K562 (cell line): ENCODE results near the gene HMGCL. TPM values are rescaled to one million over a fixed set of nuclear protein-coding genes. Genes with fewer than 3 reads are reported as not detected.

Source experiments
- BHLHE40 ChIP-seq: IDR thresholded peaks from 2 replicates; pipeline ENCODE4 v1.6.1; 2011; ENCODE audit warnings: low read length, improper control_type of control experiment
- BRCA1 ChIP-seq, 2 experiments: fragments of 450-650 bp in 1 of 2; sonication (generic) in 1 of 2; formaldehyde crosslinking in 1 of 2; IDR thresholded peaks; 2 replicates each; pipeline versions ENCODE4 v1.5.0 to v1.6.1; 2017 to 2020; ENCODE audit warnings: mild to moderate bottlenecking in 1 of 2, missing genetic modification reagents in 1 of 2
- CBX1 ChIP-seq: sonication (generic); IDR thresholded peaks from 2 replicates; pipeline ENCODE4 v1.6.1; 2016; ENCODE audit warnings: antibody characterized with exemption, low read depth, mild to moderate bottlenecking
- EP300 ChIP-seq: IDR thresholded peaks from 2 replicates; pipeline ENCODE4 v1.6.1; 2012; ENCODE audit warnings: low read length, improper control_type of control experiment
- GABPB2 ChIP-seq: fragments of 250-450 bp; sonication (Bioruptor Pico); conservative IDR thresholded peaks from 2 replicates; pipeline ENCODE4 v1.5.1; 2021; ENCODE audit warnings: mild to moderate bottlenecking
- JUND ChIP-seq, 2 experiments: IDR thresholded peaks; 2 replicates in 1 of 2; 3 replicates in 1 of 2; pipeline ENCODE4 v1.6.1; 2011; ENCODE audit warnings: borderline replicate concordance in 2 of 2, low read depth in 2 of 2, low read length in 2 of 2, improper control_type of control experiment in 1 of 2, missing biosample characterization in 1 of 2, missing genetic modification characterization in 1 of 2, missing genetic modification reagents in 1 of 2
- LARP7 ChIP-seq: fragments of 450-650 bp; IDR thresholded peaks from 2 replicates; pipeline ENCODE4 v1.6.1; 2016
- NFATC3 ChIP-seq: fragments of 450-650 bp; IDR thresholded peaks from 2 replicates; pipeline ENCODE4 v1.6.1; 2017; ENCODE audit warnings: mild to moderate bottlenecking
- NONO ChIP-seq, 2 experiments: fragments of 200-400 bp in 1 of 2; fragments of 450-650 bp in 1 of 2; formaldehyde crosslinking in 1 of 2; IDR thresholded peaks; 2 replicates each; pipeline ENCODE4 v1.6.1; 2017; ENCODE audit warnings: low read depth in 2 of 2, mild to moderate bottlenecking in 2 of 2, moderate library complexity in 2 of 2, low read length in 1 of 2
- POLR2AphosphoS2 ChIP-seq: IDR thresholded peaks from 2 replicates; pipeline ENCODE4 v1.6.1; 2012; ENCODE audit warnings: low read length, improper control_type of control experiment
- RAD51 ChIP-seq: fragments of 450-650 bp; IDR thresholded peaks from 2 replicates; pipeline ENCODE4 v1.7.1; 2016; ENCODE audit warnings: low read depth, mild to moderate bottlenecking, borderline replicate concordance
- SMARCE1 ChIP-seq: fragments of 450-650 bp; IDR thresholded peaks from 2 replicates; pipeline ENCODE4 v1.7.1; 2016; ENCODE audit warnings: mild to moderate bottlenecking
- ZNF239 ChIP-seq: fragments of 250-450 bp; sonication (Bioruptor Pico); IDR thresholded peaks from 2 replicates; pipeline ENCODE4 v1.4.0; 2020; ENCODE audit warnings: mild to moderate bottlenecking
- ZNF316 ChIP-seq: fragments of 450-650 bp; IDR thresholded peaks from 2 replicates; pipeline ENCODE4 v1.6.1; 2016
- ZNF766 ChIP-seq: fragments of 200-800 bp; sonication (Bioruptor generic); conservative IDR thresholded peaks from 2 replicates; pipeline ENCODE4 v1.6.1; 2016; ENCODE audit warnings: missing genetic modification characterization, missing compliant biosample characterization
- polyA plus RNA-seq, 8 experiments: library from polyadenylated mRNA; depleted of rRNA in 4 of 8; stranded (reverse) in 5 of 8; unstranded in 3 of 8; fragments of >200 nt; fragmentation: Nextera tagmentation in 2 of 8; fragmentation: Illumina TruSeq in 1 of 8; extraction: Ambion mirVana in 2 of 8; extraction: Trizol in 1 of 8; gene quantifications; 2 replicates each; pipeline versions ENCODE4 v1.2.1 to v1.2.3, GENCODE V29; 2011 to 2014; ENCODE audit warnings: inconsistent platforms in 1 of 8, missing spikeins in 1 of 8
- total RNA-seq, 7 experiments: library from RNA; depleted of rRNA in 6 of 7; stranded (reverse); fragments of >200 nt in 6 of 7; fragmentation: Illumina TruSeq in 2 of 7; extraction: Trizol in 2 of 7; gene quantifications; 2 replicates each; pipeline versions ENCODE4 v1.2.1 to v1.2.3, GENCODE V29; 2011 to 2021; ENCODE audit warnings: low replicate concordance in 1 of 7
- TF ChIP-seq, protein P1 (sequence below): sonication (generic); formaldehyde crosslinking; IDR thresholded peaks from 2 replicates; pipeline ENCODE4 v1.8.1; 2022; ENCODE audit warnings: missing genetic modification reagents
- TF ChIP-seq, protein P2 (sequence below): fragments of 250-450 bp; sonication (Bioruptor Pico); IDR thresholded peaks from 2 replicates; pipeline ENCODE4 v1.5.0; 2021
- TF ChIP-seq, protein P3 (sequence below): sonication (generic); formaldehyde crosslinking; IDR thresholded peaks from 2 replicates; pipeline ENCODE4 v1.8.0; 2022; ENCODE audit warnings: mild to moderate bottlenecking, missing genetic modification reagents
- TF ChIP-seq, protein P4 (sequence below): sonication (generic); formaldehyde crosslinking; IDR thresholded peaks from 2 replicates; pipeline ENCODE4 v1.8.0; 2023; ENCODE audit warnings: mild to moderate bottlenecking, missing genetic modification reagents

The HMGCL gene
- total and polyA plus RNA-seq, 9 of the 15 experiments (the other 6 are each of a cell fraction or from before 2014, with no cell fraction given), result 18.0 to 82.2 (median 24.2) TPM

DNA sequence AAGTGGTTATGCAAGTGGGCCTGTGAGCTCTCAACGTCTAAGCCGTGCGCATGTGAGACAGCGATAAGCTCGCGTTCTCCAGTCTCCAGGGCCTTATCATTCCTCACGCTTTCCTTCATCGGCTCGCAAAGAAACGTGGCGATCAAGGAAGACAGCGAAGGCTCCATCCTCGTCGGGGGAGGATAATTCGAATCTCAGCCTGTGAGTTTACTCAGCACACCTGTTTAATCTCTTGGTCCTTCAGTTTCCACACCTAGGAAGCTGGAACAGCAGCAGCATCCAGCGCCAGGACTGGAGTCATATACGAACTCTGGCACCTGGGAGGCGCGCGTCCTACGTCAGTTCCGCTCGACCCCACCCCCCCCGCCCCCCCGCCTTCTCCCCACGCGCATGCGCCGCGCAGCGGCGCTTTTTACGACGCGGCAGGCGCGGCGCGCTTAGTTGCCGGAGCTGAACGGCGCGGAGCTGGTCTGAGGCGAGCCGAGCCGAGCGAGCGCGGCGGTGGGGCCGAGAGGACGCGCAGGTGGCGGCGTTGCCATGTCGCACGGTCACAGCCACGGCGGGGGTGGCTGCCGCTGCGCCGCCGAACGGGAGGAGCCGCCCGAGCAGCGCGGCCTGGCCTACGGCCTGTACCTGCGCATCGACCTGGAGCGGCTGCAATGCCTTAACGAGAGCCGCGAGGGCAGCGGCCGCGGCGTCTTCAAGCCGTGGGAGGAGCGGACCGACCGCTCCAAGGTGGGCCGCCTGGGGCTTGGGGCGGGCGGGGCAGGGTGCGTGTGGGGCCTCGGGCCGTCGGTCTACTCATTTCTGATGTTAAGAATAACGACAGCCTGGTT, 47.0 kb downstream of the HMGCL start, which contains the start of gene PITHD1 (continued):
- TF ChIP-seq SMARCE1, result peak; percentile 92; the same call in 1 of the 2 replicates
- TF ChIP-seq POLR2AphosphoS2, result peak; percentile 80; the same call in 1 of the 2 replicates
- peak; percentile 39; the same call in 1 of the 2 replicates for TF ChIP-seq RAD51
- peak; percentile 94 for TF ChIP-seq EP300
- 0 out of 2 replicates have a peak, but pooled peaks have one; percentile 2 for TF ChIP-seq ZNF316
- TF ChIP-seq BHLHE40, result peak; percentile 96
- TF ChIP-seq ZNF239 (CRISPR knock-in tag), result no peak
- TF ChIP-seq, protein P1, sequence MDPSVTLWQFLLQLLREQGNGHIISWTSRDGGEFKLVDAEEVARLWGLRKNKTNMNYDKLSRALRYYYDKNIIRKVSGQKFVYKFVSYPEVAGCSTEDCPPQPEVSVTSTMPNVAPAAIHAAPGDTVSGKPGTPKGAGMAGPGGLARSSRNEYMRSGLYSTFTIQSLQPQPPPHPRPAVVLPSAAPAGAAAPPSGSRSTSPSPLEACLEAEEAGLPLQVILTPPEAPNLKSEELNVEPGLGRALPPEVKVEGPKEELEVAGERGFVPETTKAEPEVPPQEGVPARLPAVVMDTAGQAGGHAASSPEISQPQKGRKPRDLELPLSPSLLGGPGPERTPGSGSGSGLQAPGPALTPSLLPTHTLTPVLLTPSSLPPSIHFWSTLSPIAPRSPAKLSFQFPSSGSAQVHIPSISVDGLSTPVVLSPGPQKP, result no peak
- TF ChIP-seq, protein P2, sequence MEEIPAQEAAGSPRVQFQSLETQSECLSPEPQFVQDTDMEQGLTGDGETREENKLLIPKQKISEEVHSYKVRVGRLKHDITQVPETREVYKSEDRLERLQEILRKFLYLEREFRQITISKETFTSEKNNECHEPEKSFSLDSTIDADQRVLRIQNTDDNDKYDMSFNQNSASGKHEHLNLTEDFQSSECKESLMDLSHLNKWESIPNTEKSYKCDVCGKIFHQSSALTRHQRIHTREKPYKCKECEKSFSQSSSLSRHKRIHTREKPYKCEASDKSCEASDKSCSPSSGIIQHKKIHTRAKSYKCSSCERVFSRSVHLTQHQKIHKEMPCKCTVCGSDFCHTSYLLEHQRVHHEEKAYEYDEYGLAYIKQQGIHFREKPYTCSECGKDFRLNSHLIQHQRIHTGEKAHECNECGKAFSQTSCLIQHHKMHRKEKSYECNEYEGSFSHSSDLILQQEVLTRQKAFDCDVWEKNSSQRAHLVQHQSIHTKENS (CRISPR knock-in tag), result no peak
- peak; percentile 74; the same call in 1 of the 2 replicates for TF ChIP-seq ZNF766 (CRISPR knock-in tag)
- no peak; the same call in none of the 2 replicates for TF ChIP-seq CBX1
- TF ChIP-seq, protein P3, sequence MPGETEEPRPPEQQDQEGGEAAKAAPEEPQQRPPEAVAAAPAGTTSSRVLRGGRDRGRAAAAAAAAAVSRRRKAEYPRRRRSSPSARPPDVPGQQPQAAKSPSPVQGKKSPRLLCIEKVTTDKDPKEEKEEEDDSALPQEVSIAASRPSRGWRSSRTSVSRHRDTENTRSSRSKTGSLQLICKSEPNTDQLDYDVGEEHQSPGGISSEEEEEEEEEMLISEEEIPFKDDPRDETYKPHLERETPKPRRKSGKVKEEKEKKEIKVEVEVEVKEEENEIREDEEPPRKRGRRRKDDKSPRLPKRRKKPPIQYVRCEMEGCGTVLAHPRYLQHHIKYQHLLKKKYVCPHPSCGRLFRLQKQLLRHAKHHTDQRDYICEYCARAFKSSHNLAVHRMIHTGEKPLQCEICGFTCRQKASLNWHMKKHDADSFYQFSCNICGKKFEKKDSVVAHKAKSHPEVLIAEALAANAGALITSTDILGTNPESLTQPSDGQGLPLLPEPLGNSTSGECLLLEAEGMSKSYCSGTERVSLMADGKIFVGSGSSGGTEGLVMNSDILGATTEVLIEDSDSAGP, result 0 out of 2 replicates have a peak, but pooled peaks have one; percentile 27
- TF ChIP-seq GABPB2 (CRISPR knock-in tag), result no peak
- TF ChIP-seq LARP7, result no peak
- peak; percentile 80 to 96; a peak in 3 of 4 replicates for TF ChIP-seq NONO (IDR thresholded peaks at IDR 0.05; ENCODE audit: low read depth in 2 of 2, low read length in 1 of 2)
- TF ChIP-seq, protein P4, sequence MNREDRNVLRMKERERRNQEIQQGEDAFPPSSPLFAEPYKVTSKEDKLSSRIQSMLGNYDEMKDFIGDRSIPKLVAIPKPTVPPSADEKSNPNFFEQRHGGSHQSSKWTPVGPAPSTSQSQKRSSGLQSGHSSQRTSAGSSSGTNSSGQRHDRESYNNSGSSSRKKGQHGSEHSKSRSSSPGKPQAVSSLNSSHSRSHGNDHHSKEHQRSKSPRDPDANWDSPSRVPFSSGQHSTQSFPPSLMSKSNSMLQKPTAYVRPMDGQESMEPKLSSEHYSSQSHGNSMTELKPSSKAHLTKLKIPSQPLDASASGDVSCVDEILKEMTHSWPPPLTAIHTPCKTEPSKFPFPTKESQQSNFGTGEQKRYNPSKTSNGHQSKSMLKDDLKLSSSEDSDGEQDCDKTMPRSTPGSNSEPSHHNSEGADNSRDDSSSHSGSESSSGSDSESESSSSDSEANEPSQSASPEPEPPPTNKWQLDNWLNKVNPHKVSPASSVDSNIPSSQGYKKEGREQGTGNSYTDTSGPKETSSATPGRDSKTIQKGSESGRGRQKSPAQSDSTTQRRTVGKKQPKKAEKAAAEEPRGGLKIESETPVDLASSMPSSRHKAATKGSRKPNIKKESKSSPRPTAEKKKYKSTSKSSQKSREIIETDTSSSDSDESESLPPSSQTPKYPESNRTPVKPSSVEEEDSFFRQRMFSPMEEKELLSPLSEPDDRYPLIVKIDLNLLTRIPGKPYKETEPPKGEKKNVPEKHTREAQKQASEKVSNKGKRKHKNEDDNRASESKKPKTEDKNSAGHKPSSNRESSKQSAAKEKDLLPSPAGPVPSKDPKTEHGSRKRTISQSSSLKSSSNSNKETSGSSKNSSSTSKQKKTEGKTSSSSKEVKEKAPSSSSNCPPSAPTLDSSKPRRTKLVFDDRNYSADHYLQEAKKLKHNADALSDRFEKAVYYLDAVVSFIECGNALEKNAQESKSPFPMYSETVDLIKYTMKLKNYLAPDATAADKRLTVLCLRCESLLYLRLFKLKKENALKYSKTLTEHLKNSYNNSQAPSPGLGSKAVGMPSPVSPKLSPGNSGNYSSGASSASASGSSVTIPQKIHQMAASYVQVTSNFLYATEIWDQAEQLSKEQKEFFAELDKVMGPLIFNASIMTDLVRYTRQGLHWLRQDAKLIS (CRISPR knock-in tag), result peak; percentile 97
- peak; percentile 96 for TF ChIP-seq NFATC3
- peak; percentile 83 for TF ChIP-seq JUND (IDR thresholded peaks at IDR 0.05; ENCODE audit: borderline replicate concordance, low read depth, low read length)
- TF ChIP-seq JUND (tag; IDR thresholded peaks at IDR 0.05; ENCODE audit: borderline replicate concordance, low read depth, low read length), result peak; percentile 74; the same call in 2 of the 3 replicates
- TF ChIP-seq BRCA1 (IDR thresholded peaks at IDR 0.05), result no peak
- TF ChIP-seq BRCA1 (CRISPR knock-in tag; IDR thresholded peaks at IDR 0.05), result no peak
